Effector memory CD4-positive, alpha-beta T cell (primary cell): ENCODE results near the gene TOR1B.
"Not testable (repeated sequence)": the region's sequence is repeated elsewhere in the genome, so short reads cannot be mapped to it uniquely, and the experiment has no call there.

Source experiments
- DNase-seq, 3 donors: peaks; one replicate each; pipeline ENCODE4 v3.0.0-alpha.2; 2020
- H3K27ac ChIP-seq: 2 replicates; pipeline ENCODE4 v1.7.0; 2013; ENCODE audit warnings: mild to moderate bottlenecking, low read length, moderate library complexity; ENCODE audit not compliant: insufficient read depth, poor library complexity, severe bottlenecking
- H3K27me3 ChIP-seq: replicated peaks from 2 replicates; pipeline ENCODE4 v1.7.0; 2013; ENCODE audit warnings: mild to moderate bottlenecking, low read length; ENCODE audit not compliant: insufficient read depth, control insufficient read depth, poor library complexity, severe bottlenecking
- H3K36me3 ChIP-seq: 2 replicates; pipeline ENCODE4 v1.7.0; 2013; ENCODE audit warnings: mild to moderate bottlenecking, low read length, moderate library complexity; ENCODE audit not compliant: control insufficient read depth, insufficient read depth
- H3K4me1 ChIP-seq: 2 replicates; pipeline ENCODE4 v1.7.0; 2013; ENCODE audit warnings: low read length, mild to moderate bottlenecking; ENCODE audit not compliant: control insufficient read depth, insufficient read depth, poor library complexity, severe bottlenecking
- H3K4me3 ChIP-seq: 2 replicates; pipeline ENCODE4 v1.7.0; 2013; ENCODE audit warnings: low read length, low read depth, mild to moderate bottlenecking; ENCODE audit not compliant: insufficient read depth, poor library complexity, severe bottlenecking
- H3K9me3 ChIP-seq: 2 replicates; pipeline ENCODE4 v1.7.0; 2013; ENCODE audit warnings: mild to moderate bottlenecking, low read length, moderate library complexity; ENCODE audit not compliant: control insufficient read depth

TOR1B gene

GRCh38 chr9:129762370-129762984 is 40.5 kb upstream of the TOR1B start:
- not testable (repeated sequence) for H3K9me3 ChIP-seq, H3K27me3 ChIP-seq, H3K27ac ChIP-seq, DNase-seq, H3K36me3 ChIP-seq, H3K4me3 ChIP-seq, H3K4me1 ChIP-seq

- Histone ChIP-seq H3K36me3 (no peaks in the 10 kb centered on the region), H3K27me3 (no peaks in the 10 kb centered on the region), H3K27ac (no peak overlapping the region), H3K4me1 (no peaks in the 10 kb centered on the region), H3K9me3 (no peaks in the 10 kb centered on the region), H3K4me3 (no peak overlapping the region)
- no peak for DNase-seq
Observed at GRCh38 chr9:129762985-129763926, 39.7 kb upstream of the TOR1B start.

- Histone ChIP-seq H3K9me3 (no peaks in the 10 kb centered on the region), H3K4me3 (no peak overlapping the region), H3K27me3 (no peaks in the 10 kb centered on the region), H3K36me3 (no peaks in the 10 kb centered on the region), H3K27ac (no peak overlapping the region), H3K4me1 (no peaks in the 10 kb centered on the region)
- no peak for DNase-seq
Observed at GRCh38 chr9:129765764-129766317, 37.1 kb upstream of the TOR1B start.

DNA sequence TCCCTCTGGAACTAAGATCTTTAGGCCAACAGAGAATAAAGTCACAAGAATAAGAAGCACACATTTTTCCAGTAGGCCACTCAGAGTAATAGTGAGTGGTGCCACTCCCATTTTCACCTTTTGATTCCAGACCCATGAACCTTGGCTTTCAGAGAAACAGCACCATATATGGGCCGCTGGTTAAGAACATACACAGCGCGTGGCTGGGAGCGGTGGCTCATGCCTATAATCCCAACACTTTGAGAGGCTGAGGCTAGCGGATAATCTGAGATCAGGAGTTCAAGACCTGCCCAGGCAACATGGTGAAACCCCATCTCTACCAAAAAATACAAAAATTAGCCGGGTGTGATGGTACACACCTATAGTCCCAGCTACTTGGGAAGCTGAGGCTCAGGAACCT is 34.5 kb upstream of the TOR1B start:
- H3K27ac ChIP-seq: no peak overlapping the region
- H3K27me3 ChIP-seq: no peaks in the 10 kb centered on the region
- H3K4me1 ChIP-seq: no peaks in the 10 kb centered on the region
- DNase-seq: no peak
- no peak overlapping the region for H3K4me3 ChIP-seq
- H3K36me3 ChIP-seq: no peaks in the 10 kb centered on the region
- no peaks in the 10 kb centered on the region for H3K9me3 ChIP-seq

- no peaks in the 10 kb centered on the region for H3K9me3 ChIP-seq
- H3K27ac ChIP-seq: no peak overlapping the region
- no peak overlapping the region for H3K4me3 ChIP-seq
Observed at GRCh38 chr9:129769669-129770068, 33.3 kb upstream of the TOR1B start.

GRCh38 chr9:129770741-129771140 is 32.2 kb upstream of the TOR1B start:
- Histone ChIP-seq H3K4me3 (no peak overlapping the region), H3K27me3 (no peaks in the 10 kb centered on the region), H3K36me3 (no peaks in the 10 kb centered on the region), H3K27ac (no peak overlapping the region), H3K4me1 (no peaks in the 10 kb centered on the region), H3K9me3 (no peaks in the 10 kb centered on the region)
- DNase-seq: no peak

More at GRCh38 chr9:129769669-129770068, 33.3 kb upstream of the TOR1B start:
- Histone ChIP-seq H3K4me1 (no peaks in the 10 kb centered on the region), H3K36me3 (no peaks in the 10 kb centered on the region), H3K27me3 (no peaks in the 10 kb centered on the region)
- no peak for DNase-seq

DNA sequence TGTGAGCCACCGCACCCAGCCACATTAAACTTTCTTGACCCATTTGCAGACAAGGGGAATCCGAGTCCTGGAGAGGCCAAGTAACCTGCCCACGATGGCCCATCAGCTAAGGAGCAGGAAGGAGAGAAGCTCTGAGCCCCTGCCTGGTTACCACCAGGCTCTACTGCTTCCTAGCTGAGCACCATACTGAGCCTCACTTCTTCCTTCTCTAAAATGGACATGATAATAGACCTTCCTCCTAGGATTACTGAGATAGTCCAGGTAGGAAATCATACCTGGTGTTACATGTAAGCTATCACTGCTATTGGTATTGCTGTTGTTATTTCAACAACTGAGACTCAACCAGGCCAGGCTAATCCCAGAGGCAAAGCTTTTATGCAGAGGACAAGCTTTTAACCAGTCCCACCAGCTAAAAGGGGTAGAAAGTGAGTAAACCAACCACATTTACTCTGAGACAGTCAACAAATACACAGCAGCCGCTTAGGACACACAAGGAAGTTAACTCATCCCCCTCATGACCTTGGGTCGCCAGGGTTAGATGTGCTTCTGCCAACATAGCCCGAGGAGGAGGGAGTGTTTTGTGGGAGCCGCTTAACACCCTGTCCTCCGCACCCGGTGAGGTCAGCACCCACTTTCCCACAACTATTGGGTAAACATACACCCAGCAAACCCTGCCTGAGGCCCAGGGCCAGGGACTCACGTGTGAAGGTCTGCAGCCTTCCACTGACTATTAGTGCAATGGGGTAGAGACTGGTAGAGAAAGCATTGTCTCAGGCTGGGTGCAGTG is 29.5 kb upstream of the TOR1B start:
- Histone ChIP-seq H3K36me3 (no peaks in the 10 kb centered on the region), H3K4me1 (peaks cover 8% of the 10 kb centered on the region), H3K27ac (no peak overlapping the region), H3K4me3 (no peak overlapping the region), H3K9me3 (no peaks in the 10 kb centered on the region), H3K27me3 (no peaks in the 10 kb centered on the region)
- DNase-seq: no peak

DNA sequence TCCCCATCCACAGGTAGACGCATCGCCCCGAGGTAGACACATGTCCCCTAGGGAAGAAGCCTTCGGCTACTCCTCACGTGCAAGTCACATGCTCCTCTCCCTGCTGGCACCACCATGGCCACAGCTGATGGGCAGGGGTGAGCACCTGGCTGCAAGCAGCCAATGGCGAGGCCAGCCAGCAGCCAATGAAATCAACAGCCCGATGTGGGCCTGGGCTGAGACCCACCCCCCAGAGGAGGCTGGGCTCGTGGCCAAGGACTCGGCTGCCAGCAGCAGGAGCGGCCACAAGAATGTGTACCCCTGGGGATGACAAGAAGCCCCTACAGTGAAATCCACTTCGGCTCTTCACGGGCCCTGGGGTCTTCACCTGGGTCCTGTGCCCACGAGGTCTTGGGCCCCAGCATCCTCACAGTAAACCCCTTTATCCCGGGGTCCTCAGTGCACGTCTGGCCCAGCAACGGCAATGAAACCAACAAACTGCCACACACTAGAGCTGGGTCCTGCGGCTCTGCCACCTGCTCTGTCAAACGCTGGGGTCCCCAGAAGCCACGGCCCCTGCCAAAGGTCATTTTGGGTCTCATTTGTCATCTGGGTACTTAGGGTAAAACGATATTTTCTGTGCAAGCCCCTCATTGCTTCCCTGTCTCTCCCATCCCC is 28.1 kb upstream of the TOR1B start:
- no peaks in the 10 kb centered on the region for H3K36me3 ChIP-seq
- peaks cover 8% of the 10 kb centered on the region for H3K4me1 ChIP-seq
- no peak overlapping the region for H3K27ac ChIP-seq
- no peaks in the 10 kb centered on the region for H3K9me3 ChIP-seq
- H3K27me3 ChIP-seq: no peaks in the 10 kb centered on the region
- H3K4me3 ChIP-seq: no peak overlapping the region
- no peak for DNase-seq

- H3K9me3 ChIP-seq: no peaks in the 10 kb centered on the region
- no peak overlapping the region for H3K4me3 ChIP-seq
- H3K36me3 ChIP-seq: no peaks in the 10 kb centered on the region
- peaks cover 8% of the 10 kb centered on the region for H3K4me1 ChIP-seq
- no peaks in the 10 kb centered on the region for H3K27me3 ChIP-seq
- DNase-seq: no peak
- no peak overlapping the region for H3K27ac ChIP-seq
Observed at GRCh38 chr9:129775448-129775798, 27.6 kb upstream of the TOR1B start.
